KMS-11 (cell line): ENCODE data around the gene PERCC1.

ENCODE experiments used
- H2AFZ ChIP-seq: fragments of 200-600 bp; sonication (generic); 2 replicates; pipeline ENCODE4 v1.6.1; 2016; ENCODE audit warnings: antibody characterized with exemption, mixed run types, low read depth
- H3K27ac ChIP-seq: fragments of 200-600 bp; sonication (generic); 2 replicates; pipeline ENCODE4 v1.6.1; 2016; ENCODE audit warnings: mild to moderate bottlenecking, mixed run types
- H3K27me3 ChIP-seq: fragments of 200-600 bp; sonication (generic); 2 replicates; pipeline ENCODE4 v1.6.1; 2017; ENCODE audit warnings: mild to moderate bottlenecking, low read depth, mixed run types, moderate library complexity; ENCODE audit not compliant: insufficient read depth
- H3K36me3 ChIP-seq: fragments of 200-600 bp; sonication (generic); 2 replicates; pipeline ENCODE4 v1.6.1; 2017; ENCODE audit warnings: mild to moderate bottlenecking, mixed run types; ENCODE audit not compliant: insufficient read depth
- H3K4me1 ChIP-seq: fragments of 200-600 bp; sonication (generic); 2 replicates; pipeline ENCODE4 v1.6.1; 2016; ENCODE audit warnings: mild to moderate bottlenecking, low read depth, mixed run types; ENCODE audit not compliant: poor library complexity, severe bottlenecking
- H3K4me2 ChIP-seq: fragments of 200-600 bp; sonication (generic); 2 replicates; pipeline ENCODE4 v1.7.0; 2016; ENCODE audit warnings: mild to moderate bottlenecking, mixed run types
- H3K4me3 ChIP-seq: fragments of 200-600 bp; sonication (generic); IDR thresholded peaks from 2 replicates; pipeline ENCODE4 v1.6.1; 2017; ENCODE audit warnings: low read depth, low read length, mixed read lengths; ENCODE audit not compliant: insufficient read depth
- H3K79me2 ChIP-seq: fragments of 200-600 bp; sonication (generic); 2 replicates; pipeline ENCODE4 v1.6.1; 2016; ENCODE audit warnings: low read depth, mixed run types; ENCODE audit not compliant: insufficient read depth
- H3K9ac ChIP-seq: fragments of 200-600 bp; sonication (generic); 2 replicates; pipeline ENCODE4 v1.6.1; 2016; ENCODE audit warnings: mild to moderate bottlenecking, mixed run types
- H4K20me1 ChIP-seq: fragments of 200-600 bp; sonication (generic); 2 replicates; pipeline ENCODE4 v1.6.1; 2016; ENCODE audit warnings: mild to moderate bottlenecking, mixed run types; ENCODE audit not compliant: insufficient read depth
- TF ChIP-seq, protein P1 (sequence below): fragments of 200-600 bp; sonication (generic); conservative IDR thresholded peaks from 2 replicates; pipeline ENCODE4 v1.6.1; 2017; ENCODE audit warnings: low read depth, mild to moderate bottlenecking, antibody characterized with exemption, low read length, moderate library complexity, mixed read lengths

PERCC1 gene

DNA sequence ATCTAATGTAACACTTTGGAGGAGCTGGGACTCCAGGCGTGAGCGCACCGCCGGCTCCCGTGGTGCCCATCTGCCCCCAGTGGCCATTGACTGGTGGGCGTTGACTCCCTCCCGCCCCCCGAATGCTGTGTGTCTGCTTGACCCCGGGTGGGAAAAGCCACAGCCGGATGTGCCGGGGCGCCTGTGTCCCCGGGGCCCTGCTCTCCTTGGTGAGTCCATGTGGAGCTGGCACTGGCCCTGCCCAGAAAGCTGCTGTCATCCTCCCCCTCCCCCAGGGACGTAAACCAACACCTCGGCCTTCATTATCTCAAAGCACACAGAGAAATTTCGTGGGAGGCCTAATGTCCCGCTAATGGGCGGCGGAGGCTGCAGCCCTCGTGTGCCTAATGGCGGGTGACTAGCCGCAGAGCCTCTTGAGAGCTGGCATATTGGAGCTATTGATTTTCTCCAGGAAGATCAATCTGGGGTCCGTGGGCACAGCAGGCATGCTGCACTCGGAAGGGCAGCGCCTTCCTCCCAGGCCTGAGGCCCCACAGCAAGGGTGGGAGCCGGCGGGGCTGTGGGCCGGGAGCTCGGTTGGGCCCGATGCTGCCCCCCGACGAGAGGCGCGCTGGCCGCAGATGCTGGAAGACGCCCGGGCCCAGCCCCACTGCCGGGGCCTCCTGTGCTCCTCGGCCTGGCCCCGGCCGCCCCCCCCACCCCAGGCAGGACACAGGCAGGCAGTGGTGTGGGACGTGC lies 4.0 kb upstream of the PERCC1 start:
- Histone ChIP-seq H3K36me3 (no peaks in the 10 kb centered on the region), H4K20me1 (no peaks in the 10 kb centered on the region), H3K4me3 (no peak overlapping the region), H3K4me2 (no peak overlapping the region), H3K4me1 (no peaks in the 10 kb centered on the region), H3K27me3 (peaks cover 34% of the 10 kb centered on the region), H2AFZ (no peak overlapping the region), H3K79me2 (no peaks in the 10 kb centered on the region), H3K9ac (no peak overlapping the region), H3K27ac (no peak overlapping the region)
- TF ChIP-seq, protein P1, sequence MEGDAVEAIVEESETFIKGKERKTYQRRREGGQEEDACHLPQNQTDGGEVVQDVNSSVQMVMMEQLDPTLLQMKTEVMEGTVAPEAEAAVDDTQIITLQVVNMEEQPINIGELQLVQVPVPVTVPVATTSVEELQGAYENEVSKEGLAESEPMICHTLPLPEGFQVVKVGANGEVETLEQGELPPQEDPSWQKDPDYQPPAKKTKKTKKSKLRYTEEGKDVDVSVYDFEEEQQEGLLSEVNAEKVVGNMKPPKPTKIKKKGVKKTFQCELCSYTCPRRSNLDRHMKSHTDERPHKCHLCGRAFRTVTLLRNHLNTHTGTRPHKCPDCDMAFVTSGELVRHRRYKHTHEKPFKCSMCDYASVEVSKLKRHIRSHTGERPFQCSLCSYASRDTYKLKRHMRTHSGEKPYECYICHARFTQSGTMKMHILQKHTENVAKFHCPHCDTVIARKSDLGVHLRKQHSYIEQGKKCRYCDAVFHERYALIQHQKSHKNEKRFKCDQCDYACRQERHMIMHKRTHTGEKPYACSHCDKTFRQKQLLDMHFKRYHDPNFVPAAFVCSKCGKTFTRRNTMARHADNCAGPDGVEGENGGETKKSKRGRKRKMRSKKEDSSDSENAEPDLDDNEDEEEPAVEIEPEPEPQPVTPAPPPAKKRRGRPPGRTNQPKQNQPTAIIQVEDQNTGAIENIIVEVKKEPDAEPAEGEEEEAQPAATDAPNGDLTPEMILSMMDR = no peak

DNA sequence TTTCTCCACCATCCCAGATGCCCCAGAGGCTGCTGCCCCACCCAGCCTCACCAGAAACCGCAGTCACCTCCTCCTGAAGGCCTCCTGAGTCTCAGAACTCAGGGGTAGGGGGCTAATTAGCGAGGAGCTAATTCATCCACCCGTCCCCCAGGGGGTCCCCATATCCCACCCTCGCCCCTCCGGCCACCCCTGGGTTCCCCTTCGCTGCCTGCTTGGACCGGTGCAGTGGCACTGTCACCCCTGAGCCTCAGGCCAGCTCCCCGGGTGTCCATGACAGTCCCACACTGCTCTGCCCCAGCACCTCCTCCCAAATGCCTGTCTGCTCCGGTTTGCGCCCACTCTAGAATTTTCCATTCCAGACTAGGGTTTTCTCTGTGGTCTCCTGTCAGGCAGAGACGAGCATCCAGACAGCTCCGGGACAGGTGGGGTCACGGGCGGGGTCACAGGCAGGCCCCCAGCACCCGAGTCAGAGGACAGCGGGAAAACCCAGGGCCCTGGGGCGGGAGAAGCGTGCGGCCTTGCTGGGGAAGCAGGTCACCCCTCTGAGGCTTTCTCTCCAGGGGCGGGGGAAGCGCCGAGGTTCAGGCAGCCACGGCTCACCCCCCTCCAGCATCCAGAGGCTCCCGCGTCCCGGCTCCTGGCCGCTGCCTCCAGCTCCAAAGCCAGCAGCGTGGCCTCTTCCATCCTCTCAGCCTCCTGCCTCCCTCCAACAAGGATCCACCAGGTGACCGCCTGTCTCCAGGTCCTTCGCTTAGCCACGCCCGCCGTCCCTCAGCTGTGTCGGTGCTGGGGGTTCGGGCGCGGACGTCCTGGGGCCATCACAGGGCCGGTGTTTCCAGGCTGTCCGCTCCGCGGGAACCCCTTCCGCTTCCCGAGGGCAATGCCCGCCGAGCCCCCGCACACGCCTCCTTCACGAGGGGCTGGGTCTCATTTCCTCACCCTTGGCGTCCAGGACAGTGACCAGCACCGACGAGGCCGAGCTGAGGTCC lies 3.1 kb upstream of the PERCC1 start:
- Histone ChIP-seq H2AFZ (no peak overlapping the region), H3K4me2 (no peak overlapping the region), H3K27me3 (peaks cover 43% of the 10 kb centered on the region), H3K9ac (no peak overlapping the region), H4K20me1 (no peaks in the 10 kb centered on the region), H3K27ac (no peak overlapping the region), H3K79me2 (no peaks in the 10 kb centered on the region), H3K4me1 (no peaks in the 10 kb centered on the region), H3K4me3 (no peak overlapping the region), H3K36me3 (no peaks in the 10 kb centered on the region)
- TF ChIP-seq, protein P1 = no peak

DNA sequence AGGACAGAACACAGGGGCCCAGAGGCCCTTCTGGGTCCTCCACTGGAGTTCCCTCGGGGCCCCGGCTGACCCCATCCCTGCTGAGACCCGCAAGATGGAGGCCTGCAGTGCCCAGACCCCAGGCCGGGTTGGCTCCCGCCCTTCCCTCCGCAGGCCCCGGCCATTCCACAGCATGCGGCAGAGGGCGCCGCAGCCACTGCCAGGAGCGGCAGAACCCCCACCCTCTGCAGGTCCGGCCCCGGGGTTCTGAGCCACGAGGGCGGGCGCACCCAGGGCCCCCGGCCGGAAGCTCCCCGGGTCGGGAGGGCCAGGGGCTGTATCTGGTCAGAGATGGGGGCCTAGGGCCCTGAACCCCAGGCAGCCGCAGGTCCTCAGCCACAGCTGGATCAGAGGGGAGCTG lies 2.4 kb upstream of the PERCC1 start:
- H3K9ac ChIP-seq = no peak overlapping the region
- no peak overlapping the region for H2AFZ ChIP-seq
- no peaks in the 10 kb centered on the region for H3K79me2 ChIP-seq
- TF ChIP-seq, protein P1 = 0 out of 2 replicates have a peak, but pooled peaks have one; percentile 16
- H3K27me3 ChIP-seq = peaks cover 50% of the 10 kb centered on the region
- H3K4me1 ChIP-seq = no peaks in the 10 kb centered on the region
- no peaks in the 10 kb centered on the region for H3K36me3 ChIP-seq
- H3K27ac ChIP-seq = no peak overlapping the region
- no peaks in the 10 kb centered on the region for H4K20me1 ChIP-seq
- H3K4me3 ChIP-seq = no peak overlapping the region
- H3K4me2 ChIP-seq = no peak overlapping the region

DNA sequence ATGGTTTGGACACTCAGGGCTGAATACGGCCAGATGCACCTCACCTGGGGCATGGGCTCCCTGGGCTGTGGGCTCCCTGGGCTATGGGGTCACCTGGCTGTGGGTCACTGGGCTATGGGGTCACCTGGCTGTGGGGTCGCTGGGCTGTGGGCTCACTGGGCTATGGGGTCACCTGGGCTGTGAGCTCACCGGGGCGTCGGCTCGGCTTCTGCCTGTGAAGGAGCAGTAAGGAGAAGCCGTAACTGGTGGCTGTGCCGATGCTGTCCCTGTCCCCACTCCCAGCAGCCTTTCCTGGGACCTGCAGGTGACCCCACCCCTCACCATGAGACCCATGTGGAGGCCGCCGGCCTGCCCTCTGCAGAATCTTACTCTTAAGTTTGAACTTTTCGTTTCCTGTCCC lies 1.9 kb upstream of the PERCC1 start:
- Histone ChIP-seq H3K36me3 (no peaks in the 10 kb centered on the region), H3K4me3 (no peak overlapping the region), H3K9ac (no peak overlapping the region), H4K20me1 (no peaks in the 10 kb centered on the region), H3K4me1 (no peaks in the 10 kb centered on the region), H3K27me3 (peaks cover 55% of the 10 kb centered on the region), H3K27ac (no peak overlapping the region), H3K79me2 (no peaks in the 10 kb centered on the region), H3K4me2 (no peak overlapping the region), H2AFZ (no peak overlapping the region)
- TF ChIP-seq, protein P1 = no peak
